ENCODE measurements around the gene CRYBG2. TPM values are rescaled to one million over a fixed set of nuclear protein-coding genes. Genes with fewer than 3 reads are reported as not detected.
"Not testable (repeated sequence)": the region's sequence is repeated elsewhere in the genome, so short reads cannot be mapped to it uniquely, and the experiment has no call there.

The CRYBG2 gene
- total RNA-seq, 2 experiments from 2014 or later: 0.37 to 0.72 TPM

GRCh38 chr1:26378879-26379251 lies 24.9 kb upstream of the CRYBG2 start:
- CTCF ChIA-PET: interaction anchor here (1.0 to 2.4 kb wide), 9 partner anchors 15 to 234 kb away, joined by 3 to 18 read pairs (median 4); partner anchors contain the start of gene CEP85
- peaks cover 48% of the 10 kb centered on the region for H3K4me1 Mint-ChIP-seq (ENCODE audit: low read depth)
- intact Hi-C loops (cut with micrococcal nuclease): no loop called here

GRCh38 chr1:26378088-26378878 lies 24.4 kb upstream of the CRYBG2 start:
- no peaks in the 10 kb centered on the region for H3K36me3 Mint-ChIP-seq (ENCODE audit: low read depth)
- peaks cover 54% of the 10 kb centered on the region for H3K4me1 Mint-ChIP-seq (ENCODE audit: low read depth)
- DNase-seq: peak; percentile 66
- no peak overlapping the region for H3K4me3 Mint-ChIP-seq
- intact Hi-C loops (cut with micrococcal nuclease): no loop called here
- H3K9me3 Mint-ChIP-seq: no peaks in the 10 kb centered on the region
- H3K27me3 Mint-ChIP-seq (ENCODE audit: low read depth): no peaks in the 10 kb centered on the region
- H3K27ac Mint-ChIP-seq: peak overlapping the region; percentile 53
- CTCF ChIA-PET: interaction anchor here (0.7 to 2.4 kb wide), 11 partner anchors 9 to 233 kb away, joined by 3 to 18 read pairs (median 4); partner anchors contain the start of gene CEP85

More at GRCh38 chr1:26378879-26379251, 24.9 kb upstream of the CRYBG2 start:
- Mint-ChIP-seq H3K9me3 (no peaks in the 10 kb centered on the region), H3K4me3 (no peak overlapping the region), H3K36me3 (ENCODE audit: low read depth) (no peaks in the 10 kb centered on the region), H3K27ac (no peak overlapping the region), H3K27me3 (ENCODE audit: low read depth) (no peaks in the 10 kb centered on the region)
- no peak for DNase-seq

GRCh38 chr1:26376050-26376449 lies 22.1 kb upstream of the CRYBG2 start:
- H3K27ac Mint-ChIP-seq: no peak overlapping the region
- H3K4me3 Mint-ChIP-seq: no peak overlapping the region
- no peaks in the 10 kb centered on the region for H3K9me3 Mint-ChIP-seq
- peaks cover 71% of the 10 kb centered on the region for H3K4me1 Mint-ChIP-seq (ENCODE audit: low read depth)
- DNase-seq: no peak
- CTCF ChIA-PET: interaction anchor here (0.7 to 1.8 kb wide), 4 partner anchors 15 to 320 kb away, joined by 4 to 8 read pairs (median 6); no protein-coding TSS in a partner anchor
- H3K36me3 Mint-ChIP-seq (ENCODE audit: low read depth): no peaks in the 10 kb centered on the region
- no peaks in the 10 kb centered on the region for H3K27me3 Mint-ChIP-seq (ENCODE audit: low read depth)
- intact Hi-C loops (cut with micrococcal nuclease): no loop called here

GRCh38 chr1:26375081-26375480 lies 21.2 kb upstream of the CRYBG2 start:
- peak overlapping the region; percentile 67 for H3K27ac Mint-ChIP-seq
- no peak overlapping the region for H3K4me3 Mint-ChIP-seq
- H3K27me3 Mint-ChIP-seq (ENCODE audit: low read depth): no peaks in the 10 kb centered on the region
- intact Hi-C loops (cut with micrococcal nuclease): no loop called here
- CTCF ChIA-PET: interaction anchor here (0.8 to 2.6 kb wide), 5 partner anchors 11 to 99 kb away, joined by 3 to 12 read pairs (median 8); no protein-coding TSS in a partner anchor
- DNase-seq: no peak
- no peaks in the 10 kb centered on the region for H3K9me3 Mint-ChIP-seq
- H3K36me3 Mint-ChIP-seq (ENCODE audit: low read depth): no peaks in the 10 kb centered on the region
- H3K4me1 Mint-ChIP-seq (ENCODE audit: low read depth): peaks cover 81% of the 10 kb centered on the region

- DNase-seq: peak; percentile 56
- intact Hi-C loops (cut with micrococcal nuclease); H3K4me3 Mint-ChIP-seq: not testable (repeated sequence)
Observed at GRCh38 chr1:26374361-26374760, 20.4 kb upstream of the CRYBG2 start.

GRCh38 chr1:26373789-26374188 lies 19.9 kb upstream of the CRYBG2 start:
- H3K4me3 Mint-ChIP-seq: no peak overlapping the region

More at GRCh38 chr1:26374361-26374760, 20.4 kb upstream of the CRYBG2 start:
- Mint-ChIP-seq H3K27ac (peak overlapping the region; percentile 46), H3K4me1 (ENCODE audit: low read depth) (peaks cover 83% of the 10 kb centered on the region)
- H3K9me3 Mint-ChIP-seq; H3K36me3 Mint-ChIP-seq (ENCODE audit: low read depth); H3K27me3 Mint-ChIP-seq (ENCODE audit: low read depth): not testable (repeated sequence)
- CTCF ChIA-PET: interaction anchor here (0.6 to 2.6 kb wide), 11 partner anchors 8 to 139 kb away, joined by 3 to 17 read pairs (median 4); no protein-coding TSS in a partner anchor

GRCh38 chr1:26373281-26373680 lies 19.4 kb upstream of the CRYBG2 start:
- peak; percentile 48 for DNase-seq
- Mint-ChIP-seq H3K9me3 (no peaks in the 10 kb centered on the region), H3K4me1 (ENCODE audit: low read depth) (peaks cover 77% of the 10 kb centered on the region), H3K4me3 (no peak overlapping the region), H3K36me3 (ENCODE audit: low read depth) (no peaks in the 10 kb centered on the region), H3K27ac (no peak overlapping the region), H3K27me3 (ENCODE audit: low read depth) (no peaks in the 10 kb centered on the region)
- CTCF ChIA-PET: interaction anchor here (1.0 to 2.6 kb wide), 6 partner anchors 9 to 138 kb away, joined by 3 to 17 read pairs (median 5); no protein-coding TSS in a partner anchor
- intact Hi-C loops (cut with micrococcal nuclease): no loop called here

More at GRCh38 chr1:26373789-26374188, 19.9 kb upstream of the CRYBG2 start:
- intact Hi-C loops (cut with micrococcal nuclease): no loop called here
- peaks cover 79% of the 10 kb centered on the region for H3K4me1 Mint-ChIP-seq (ENCODE audit: low read depth)
- CTCF ChIA-PET: interaction anchor here (0.6 to 2.6 kb wide), 8 partner anchors 8 to 139 kb away, joined by 3 to 17 read pairs (median 4); no protein-coding TSS in a partner anchor
- DNase-seq: no peak
- H3K9me3 Mint-ChIP-seq: no peaks in the 10 kb centered on the region
- peak overlapping the region; percentile 46 for H3K27ac Mint-ChIP-seq
- no peaks in the 10 kb centered on the region for H3K36me3 Mint-ChIP-seq (ENCODE audit: low read depth)
- H3K27me3 Mint-ChIP-seq (ENCODE audit: low read depth): no peaks in the 10 kb centered on the region

- peaks cover 71% of the 10 kb centered on the region for H3K4me1 Mint-ChIP-seq (ENCODE audit: low read depth)
- H3K36me3 Mint-ChIP-seq (ENCODE audit: low read depth); H3K4me3 Mint-ChIP-seq; H3K9me3 Mint-ChIP-seq; DNase-seq; H3K27me3 Mint-ChIP-seq (ENCODE audit: low read depth); intact Hi-C loops (cut with micrococcal nuclease): not testable (repeated sequence)
- H3K27ac Mint-ChIP-seq: peak within 1 kb of the TSS; percentile 22
- CTCF ChIA-PET: interaction anchor here (2.2 kb wide), 1 partner anchor 9 kb away, joined by 17 read pairs; no protein-coding TSS in a partner anchor
Observed at GRCh38 chr1:26372611-26373010, 18.7 kb upstream of the CRYBG2 start, which contains the start of gene ZNF683. ZNF683 (minus strand) TSS chr1:26372750; CDS start chr1:26368571, 4,179 bp downstream.

- H3K36me3 Mint-ChIP-seq (ENCODE audit: low read depth): no peaks in the 10 kb centered on the region
- H3K4me1 Mint-ChIP-seq (ENCODE audit: low read depth): peaks cover 65% of the 10 kb centered on the region
- no peaks in the 10 kb centered on the region for H3K9me3 Mint-ChIP-seq
- CTCF ChIA-PET: interaction anchor here (0.5 to 2.2 kb wide), 3 partner anchors 8 to 87 kb away, joined by 3 to 17 read pairs (median 3); no protein-coding TSS in a partner anchor
- H3K27me3 Mint-ChIP-seq (ENCODE audit: low read depth): no peaks in the 10 kb centered on the region
- intact Hi-C loops (cut with micrococcal nuclease): no loop called here
- DNase-seq: no peak
- H3K27ac Mint-ChIP-seq: no peak overlapping the region
- H3K4me3 Mint-ChIP-seq: no peak overlapping the region
Observed at GRCh38 chr1:26372039-26372438, 18.1 kb upstream of the CRYBG2 start.

GRCh38 chr1:26370591-26371382 lies 16.9 kb upstream of the CRYBG2 start:
- intact Hi-C loops (cut with micrococcal nuclease): no loop called here
- H3K9me3 Mint-ChIP-seq: no peaks in the 10 kb centered on the region

GRCh38 chr1:26368486-26368885 lies 14.6 kb upstream of the CRYBG2 start:
- Mint-ChIP-seq H3K27ac (no peak overlapping the region), H3K27me3 (ENCODE audit: low read depth) (no peaks in the 10 kb centered on the region), H3K9me3 (no peaks in the 10 kb centered on the region), H3K36me3 (ENCODE audit: low read depth) (no peaks in the 10 kb centered on the region), H3K4me3 (no peak overlapping the region), H3K4me1 (ENCODE audit: low read depth) (peaks cover 40% of the 10 kb centered on the region)
- CTCF ChIA-PET: interaction anchor here (1.0 kb wide), 1 partner anchor 51 kb away, joined by 3 read pairs; the partner anchor contains the start of gene CD52
- DNase-seq: no peak
- intact Hi-C loops (cut with micrococcal nuclease): no loop called here

More at GRCh38 chr1:26370591-26371382, 16.9 kb upstream of the CRYBG2 start:
- Mint-ChIP-seq H3K4me1 (ENCODE audit: low read depth) (peaks cover 57% of the 10 kb centered on the region), H3K4me3 (no peak overlapping the region), H3K36me3 (ENCODE audit: low read depth) (no peaks in the 10 kb centered on the region), H3K27ac (no peak overlapping the region), H3K27me3 (ENCODE audit: low read depth) (no peaks in the 10 kb centered on the region)
- DNase-seq: no peak
- CTCF ChIA-PET: no interaction called here

- Mint-ChIP-seq H3K27me3 (ENCODE audit: low read depth) (no peaks in the 10 kb centered on the region), H3K27ac (no peak overlapping the region), H3K4me3 (no peak overlapping the region), H3K9me3 (no peaks in the 10 kb centered on the region), H3K4me1 (ENCODE audit: low read depth) (peaks cover 38% of the 10 kb centered on the region), H3K36me3 (ENCODE audit: low read depth) (no peaks in the 10 kb centered on the region)
- intact Hi-C loops (cut with micrococcal nuclease): no loop called here
- CTCF ChIA-PET: interaction anchor here (1.0 to 1.2 kb wide), 2 partner anchors 24 to 50 kb away, joined by 3 read pairs; partner anchors contain the start of gene CD52
- DNase-seq: no peak
Observed at GRCh38 chr1:26368006-26368405, 14.1 kb upstream of the CRYBG2 start.
